ENCODE data around the gene CLEC18C.
"Not testable (repeated sequence)": the region's sequence is repeated elsewhere in the genome, so short reads cannot be mapped to it uniquely, and the experiment has no call there.

GRCh38 chr16:70143231-70143895, 30.2 kb upstream of the CLEC18C start:
- TF ChIP-seq NR2F1 (conservative IDR thresholded peaks at IDR 0.05); SMC3 (IDR thresholded peaks at IDR 0.05; ENCODE audit: borderline replicate concordance, low read length); ZBED1 (IDR thresholded peaks at IDR 0.05; ENCODE audit: borderline replicate concordance); LARP7 (IDR thresholded peaks at IDR 0.05); ASH2L (IDR thresholded peaks at IDR 0.05; ENCODE audit: borderline replicate concordance, low read depth); NFYB (IDR thresholded peaks at IDR 0.05; ENCODE audit: insufficient read depth, low read depth, low read length); BCL3 (IDR thresholded peaks at IDR 0.05; ENCODE audit: borderline replicate concordance, insufficient read depth, low read depth, low read length, poor library complexity, severe bottlenecking): not testable (repeated sequence)
